ENCODE data around the gene TMEM59L.

TMEM59L gene

DNA sequence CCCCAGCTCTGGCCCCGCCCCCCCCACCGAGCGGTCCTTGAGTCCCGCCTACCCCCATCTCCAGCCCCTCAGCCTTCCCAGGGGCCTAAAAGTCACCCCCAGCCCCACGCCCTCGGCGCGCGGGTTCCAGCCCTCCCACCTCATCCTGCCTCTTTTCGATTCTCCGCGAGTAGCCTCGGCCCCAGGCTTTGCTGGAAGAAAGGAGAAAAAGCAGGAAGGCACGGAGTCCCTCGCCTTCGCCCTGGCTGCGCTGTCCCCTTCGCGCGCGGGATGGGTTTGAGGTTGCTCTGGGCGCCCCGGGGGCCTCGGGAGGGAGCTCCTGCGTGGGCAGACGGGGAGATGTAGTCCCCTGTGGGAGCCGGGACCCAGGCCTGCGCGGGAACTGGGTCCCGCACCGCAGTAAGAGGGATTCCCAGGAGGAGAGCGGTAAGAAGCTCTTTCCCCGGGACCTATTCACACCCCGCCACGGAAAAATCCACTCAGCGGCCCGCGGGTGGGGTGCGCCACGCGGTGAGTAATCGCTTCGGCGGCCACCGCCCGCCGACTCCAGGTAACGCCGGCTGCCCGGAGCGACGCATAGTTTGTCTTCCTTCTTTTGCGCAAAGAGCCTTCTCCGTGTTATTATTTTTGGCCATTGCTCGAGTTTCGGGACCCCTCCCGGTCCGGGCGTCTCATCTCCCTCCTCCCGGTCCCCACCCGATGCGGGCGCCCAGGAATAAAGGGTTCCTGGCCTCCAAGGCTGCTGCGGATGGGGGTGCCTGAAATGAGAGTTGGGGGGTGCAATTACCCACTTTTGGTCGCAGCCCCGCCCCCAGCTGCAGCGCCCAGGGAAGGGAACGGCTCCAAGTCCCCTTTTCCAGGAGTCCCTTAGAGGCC, 5.2 kb upstream of the TMEM59L start:
- Histone ChIP-seq H3K27ac (peak overlapping the region in 2 of 21 experiments; percentile 8 to 33), H3K4me3 (peak overlapping the region in 1 of 7 experiments; percentile 4)

DNA sequence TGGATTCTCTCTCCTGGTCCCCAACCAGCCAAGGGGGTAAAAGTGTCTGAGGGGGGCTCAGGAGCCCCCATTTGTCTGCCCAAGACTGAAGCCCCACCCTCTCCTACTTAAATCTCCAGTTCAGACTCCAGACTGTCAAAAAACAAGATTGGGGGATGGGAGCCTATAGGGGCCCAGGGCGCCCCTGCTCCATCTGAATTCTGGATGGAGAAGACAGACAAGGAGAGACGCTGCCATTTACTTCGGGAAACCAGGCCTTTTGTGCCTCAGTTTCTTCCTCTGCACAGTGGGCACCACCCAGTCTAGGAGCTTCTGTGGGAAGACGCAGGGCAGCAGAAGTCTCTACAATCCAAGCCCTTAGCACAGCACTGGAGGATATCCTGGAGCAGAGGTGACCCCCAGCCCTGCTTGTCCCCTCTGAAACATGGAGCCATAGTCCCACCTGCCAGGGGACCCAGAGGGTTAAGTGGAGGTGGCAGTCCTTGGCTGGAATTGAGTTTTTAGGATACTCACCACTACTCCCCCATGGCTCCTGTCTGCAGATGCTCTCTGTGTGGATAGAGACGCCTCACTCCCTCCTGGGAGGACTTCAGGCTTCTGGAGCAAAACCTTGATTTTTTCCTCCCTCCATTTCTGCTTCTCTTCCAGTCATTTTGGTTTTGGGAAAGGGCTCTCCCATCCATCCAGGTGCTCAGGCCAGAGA, 4.4 kb upstream of the TMEM59L start:
- Histone ChIP-seq H3K27ac (no peak overlapping the region), H3K4me3 (no peak overlapping the region)

DNA sequence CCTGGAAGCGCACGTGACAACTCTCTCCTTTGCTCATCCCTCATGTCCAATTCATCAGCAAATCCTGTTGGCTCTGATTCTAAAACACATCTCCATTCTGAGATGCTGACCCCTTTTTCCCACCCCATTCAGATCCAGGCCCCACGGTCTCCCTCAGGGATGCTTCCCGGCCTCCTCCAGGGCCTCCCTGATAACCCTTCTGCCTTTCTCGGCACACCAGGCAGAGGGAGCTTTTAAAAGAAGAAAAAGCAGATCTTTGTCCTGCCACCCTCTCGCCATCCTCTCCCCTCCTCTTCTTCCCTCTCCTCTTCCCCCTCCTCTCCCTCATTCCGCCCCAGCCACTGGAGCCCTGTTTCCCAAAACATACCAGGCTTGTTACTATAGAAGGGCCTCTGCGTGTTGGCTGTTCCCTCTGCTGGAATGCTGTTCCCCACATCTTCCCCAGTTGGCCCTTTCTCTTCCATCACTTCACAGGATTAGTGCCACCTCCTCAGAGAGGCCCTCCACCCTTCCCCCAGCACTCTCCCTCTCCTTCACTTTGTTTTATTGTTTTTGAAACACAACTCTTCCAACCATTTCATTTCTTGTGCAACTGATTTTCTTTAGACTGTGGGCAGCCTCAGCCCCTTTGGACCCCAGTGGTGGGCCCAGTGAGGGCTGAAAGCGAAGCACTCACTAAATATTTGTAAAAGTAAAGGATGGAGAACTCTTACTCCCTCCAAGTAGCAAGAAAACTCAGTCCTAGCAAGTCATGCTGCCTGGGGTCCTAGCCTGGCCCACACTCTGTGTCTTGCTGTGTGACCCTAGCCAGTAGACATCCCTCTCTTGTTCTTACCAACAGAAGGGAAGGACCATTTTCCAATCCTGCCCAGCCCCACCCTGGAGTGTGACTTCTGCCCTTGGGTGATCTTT, 3.6 kb upstream of the TMEM59L start:
- no peak overlapping the region for H3K27ac ChIP-seq
- no peak overlapping the region for H3K4me3 ChIP-seq

DNA sequence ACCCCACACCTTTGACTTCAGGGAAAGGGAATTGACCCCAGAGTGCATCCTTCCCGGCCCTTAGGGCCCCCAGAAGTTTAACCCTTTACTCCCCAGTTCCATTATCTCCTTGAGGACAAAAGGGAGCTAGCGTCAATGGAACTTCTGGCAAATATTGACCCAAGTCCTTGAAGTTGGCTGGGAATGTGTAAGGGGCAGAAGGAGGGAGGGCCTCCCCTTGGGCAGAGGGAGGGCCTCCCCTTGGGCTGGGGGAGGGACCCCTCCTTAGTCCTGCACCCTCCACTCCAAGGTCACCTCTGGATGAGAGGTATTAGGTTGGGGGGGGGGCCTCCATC, 3.0 kb upstream of the TMEM59L start:
- Histone ChIP-seq H3K27ac (no peak overlapping the region), H3K4me3 (no peak overlapping the region)

DNA sequence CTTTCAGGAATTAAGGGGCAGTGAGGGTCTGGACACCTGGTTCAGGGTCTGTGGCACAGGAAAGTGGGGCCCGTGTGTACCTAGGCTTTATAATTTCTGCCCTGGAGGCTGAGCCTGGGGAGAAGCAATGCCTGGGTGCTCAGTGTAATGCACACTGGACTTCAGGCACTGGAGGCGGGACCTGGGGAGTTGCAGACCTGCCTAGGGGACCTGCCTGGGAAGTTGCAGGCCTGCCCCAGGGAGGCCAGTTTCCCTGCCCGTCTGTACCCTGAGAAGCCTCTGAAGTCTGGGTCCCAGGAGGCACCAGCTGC, 2.5 kb upstream of the TMEM59L start:
- H3K27ac ChIP-seq, result no peak overlapping the region
- H3K4me3 ChIP-seq, result no peak overlapping the region

DNA sequence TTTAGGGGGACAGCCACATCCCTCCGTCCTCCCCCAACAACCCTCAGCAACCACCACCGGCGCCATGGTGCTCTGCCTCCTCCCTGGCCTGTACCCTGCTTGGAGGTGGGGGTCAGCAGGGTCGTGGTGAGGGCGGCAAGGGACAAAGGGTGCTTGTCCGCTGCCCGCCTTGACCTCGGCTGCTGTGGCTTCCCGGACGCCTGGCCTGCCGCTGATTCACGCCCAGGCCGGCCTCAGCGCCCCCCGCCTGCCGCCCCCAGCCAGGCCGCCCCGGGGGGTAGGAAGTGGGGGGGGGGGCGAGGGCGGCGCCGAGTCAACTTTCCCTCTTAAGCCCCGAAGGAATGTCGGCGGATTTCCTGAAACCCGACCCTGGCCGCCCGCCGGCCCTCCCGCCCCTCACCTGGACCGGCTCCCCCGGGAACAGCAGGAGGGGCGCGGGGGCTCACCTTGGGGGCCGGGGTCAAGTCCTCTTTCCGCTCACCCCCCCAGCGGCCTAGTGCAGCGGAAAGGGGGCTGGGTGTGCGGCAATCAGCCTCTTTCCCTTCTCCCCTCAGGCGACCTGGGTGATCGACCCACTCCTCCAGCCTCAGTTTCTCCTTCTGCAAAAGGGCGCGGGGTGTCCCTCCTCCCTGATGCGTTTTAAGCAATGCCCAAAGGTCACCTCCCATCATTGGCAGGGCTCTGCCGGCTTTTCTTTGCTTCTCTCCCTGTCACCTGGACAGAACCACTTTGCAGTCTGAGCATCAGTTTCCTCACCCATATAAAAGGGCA, 1.9 kb upstream of the TMEM59L start:
- H3K4me3 ChIP-seq, result no peak overlapping the region
- H3K27ac ChIP-seq, result no peak overlapping the region

DNA sequence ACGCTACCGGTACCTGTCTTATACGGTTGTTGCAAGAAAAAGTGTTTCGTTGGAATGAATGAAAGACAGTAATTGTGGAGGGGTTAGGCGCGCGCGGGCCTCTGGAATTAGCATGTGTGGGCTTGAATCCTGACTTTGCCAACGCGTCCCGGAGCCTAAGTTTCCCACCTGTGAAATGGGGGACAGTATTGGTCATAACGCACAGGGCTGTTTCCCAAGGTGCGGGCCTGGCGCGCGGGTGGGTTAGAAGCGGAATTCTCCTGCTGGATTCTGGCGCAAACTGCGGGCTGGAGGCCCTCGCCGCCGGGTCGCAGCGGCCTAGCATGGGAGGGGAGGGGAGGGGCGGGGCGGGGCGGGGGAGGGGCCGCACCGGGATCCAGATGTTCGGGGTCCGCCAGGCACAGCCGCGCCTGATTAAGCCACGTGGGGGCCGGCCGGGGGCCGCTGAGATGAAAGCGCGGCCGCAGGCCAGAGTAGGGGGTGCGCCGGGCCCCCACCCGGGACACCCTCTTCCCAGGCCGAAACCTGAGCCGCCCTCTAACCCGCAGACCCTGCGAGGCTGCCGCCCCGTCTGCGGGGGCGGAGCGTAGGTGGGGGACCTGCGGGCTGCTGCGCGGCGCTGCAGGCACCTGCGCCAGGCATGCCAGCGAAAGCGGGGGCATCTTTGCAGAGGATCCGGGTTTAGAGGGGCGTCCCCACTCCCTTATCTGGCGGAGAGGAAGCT, 1.2 kb upstream of the TMEM59L start:
- Histone ChIP-seq H3K27ac (no peak overlapping the region), H3K4me3 (peak overlapping the region in 1 of 7 experiments; percentile 8)

DNA sequence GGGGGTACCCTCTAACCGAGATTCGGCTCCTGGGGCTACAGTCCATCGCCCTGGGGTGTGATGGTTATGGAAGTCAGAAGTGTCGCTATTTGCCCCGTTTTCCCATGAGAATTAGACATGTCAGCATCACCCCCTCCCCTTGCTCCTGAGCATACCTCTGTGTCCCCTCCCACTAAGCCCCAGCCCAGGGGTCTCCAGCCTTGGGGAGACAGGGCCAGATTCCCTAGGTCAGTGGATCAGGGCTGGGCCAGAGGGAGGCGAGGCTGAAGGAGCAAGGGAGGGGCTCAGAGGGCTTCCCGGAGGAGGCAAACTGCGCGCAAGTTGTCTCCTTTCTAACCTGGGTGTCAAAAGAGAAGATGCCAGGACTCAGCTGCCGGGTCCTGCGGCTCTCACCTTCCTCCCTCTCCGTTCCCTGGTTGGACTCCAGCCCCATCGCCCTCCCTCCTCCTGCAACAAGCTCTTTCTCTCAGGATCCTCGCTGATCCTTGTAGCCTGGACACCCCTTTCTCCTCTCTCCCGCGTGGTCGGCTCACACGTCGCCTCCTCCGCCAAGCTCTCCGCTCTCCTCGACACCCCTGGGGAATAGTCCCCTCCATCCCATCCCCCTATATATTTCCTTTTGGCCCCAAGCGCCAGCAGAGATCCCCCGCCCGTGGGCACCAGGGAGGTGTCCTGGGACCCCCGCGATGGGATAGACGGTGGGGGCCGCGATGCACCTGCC, 459 bp upstream of the TMEM59L start:
- Histone ChIP-seq H3K4me3 (peak overlapping the region in 6 of 7 experiments; percentile 11 to 40 (median 20)), H3K27ac (no peak overlapping the region)

DNA sequence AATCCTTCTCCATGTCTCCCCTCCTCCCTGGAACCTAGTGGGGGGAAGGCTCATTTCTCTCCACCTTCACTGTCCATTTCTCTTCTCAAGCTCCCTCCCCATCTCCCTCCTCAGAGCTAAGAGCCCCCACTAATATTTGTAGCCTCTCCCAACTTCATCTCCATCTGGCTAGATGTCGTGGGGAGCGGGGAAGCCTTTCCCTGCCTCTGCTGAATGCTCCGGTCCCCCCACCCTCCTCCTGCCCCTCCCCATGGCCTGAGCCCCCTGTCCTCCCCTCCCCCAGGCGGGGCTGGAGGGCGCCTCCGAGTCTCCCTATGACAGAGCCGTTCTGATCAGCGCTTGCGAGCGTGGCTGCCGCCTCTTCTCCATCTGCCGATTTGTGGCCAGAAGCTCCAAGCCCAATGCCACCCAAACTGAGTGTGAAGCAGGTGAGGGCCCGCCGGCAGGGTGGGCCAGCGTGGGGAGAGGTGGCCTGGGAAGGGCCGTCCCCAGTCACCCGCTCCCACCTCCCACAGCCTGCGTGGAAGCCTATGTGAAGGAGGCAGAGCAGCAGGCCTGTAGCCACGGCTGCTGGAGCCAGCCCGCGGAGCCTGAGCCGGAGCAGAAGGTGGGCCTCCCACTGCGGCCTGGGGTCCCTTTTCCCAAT, 1.0 kb downstream of the TMEM59L start:
- Histone ChIP-seq H3K4me3 (no peak overlapping the region), H3K27ac (no peak overlapping the region)

DNA sequence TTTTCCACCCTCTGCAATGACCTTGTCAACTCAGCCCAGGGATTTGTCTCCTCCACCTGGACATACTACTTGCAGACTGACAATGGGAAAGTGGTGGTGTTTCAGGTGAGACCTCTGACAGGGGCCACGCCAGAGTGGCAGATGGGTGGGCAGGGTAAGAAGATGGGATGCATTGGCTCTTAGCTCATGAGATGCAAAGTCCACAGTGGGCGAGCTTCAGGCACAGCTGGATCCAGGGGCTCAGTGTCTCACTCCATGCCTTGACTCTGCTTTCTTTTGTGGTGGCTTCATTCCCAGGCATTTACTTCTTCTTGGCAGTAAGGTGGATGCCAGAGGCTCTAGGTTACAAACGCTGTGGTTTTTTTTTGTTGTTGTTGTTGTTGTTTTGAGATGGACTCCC, 3.4 kb downstream of the TMEM59L start:
- Histone ChIP-seq H3K27ac (no peak overlapping the region), H3K4me3 (no peak overlapping the region)

DNA sequence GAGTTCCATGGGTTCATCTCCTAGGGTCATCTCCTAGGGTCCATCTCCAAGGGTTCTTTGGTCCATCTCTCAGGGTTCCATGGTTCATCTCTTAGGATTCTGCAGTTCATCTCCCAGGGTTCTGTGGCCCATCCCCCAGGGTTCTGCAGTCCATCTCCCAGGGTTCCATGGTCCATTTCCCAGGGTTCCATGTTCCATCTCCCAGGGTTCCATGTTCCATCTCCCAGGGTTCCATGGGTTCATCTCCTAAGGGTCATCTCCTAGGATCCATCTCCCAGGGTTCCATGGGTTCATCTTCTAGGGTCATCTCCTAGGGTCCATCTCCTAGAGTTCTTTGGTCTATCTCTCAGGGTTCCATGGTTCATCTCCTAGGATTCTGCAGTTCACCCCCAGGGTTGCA, 4.9 kb downstream of the TMEM59L start:
- no peak overlapping the region for H3K4me3 ChIP-seq

DNA sequence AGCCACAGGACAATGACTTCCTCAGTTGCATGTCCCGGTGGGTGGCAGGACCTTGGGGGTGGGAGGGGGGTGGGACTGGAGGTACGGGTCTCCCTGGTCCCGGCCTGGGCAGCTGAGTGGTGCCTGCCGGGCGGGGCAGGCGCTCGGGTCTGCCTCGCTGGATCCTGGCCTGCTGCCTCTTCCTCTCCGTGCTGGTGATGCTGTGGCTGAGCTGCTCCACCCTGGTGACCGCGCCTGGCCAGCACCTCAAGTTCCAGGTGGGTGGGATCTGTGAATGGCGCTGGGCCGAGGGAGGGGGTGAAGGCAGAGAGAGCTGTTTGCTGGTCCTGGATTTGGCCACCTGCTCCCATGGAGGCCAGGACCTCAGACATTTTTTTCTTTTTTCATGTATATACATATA, 5.6 kb downstream of the TMEM59L start:
- H3K27ac ChIP-seq, result no peak overlapping the region
- no peak overlapping the region for H3K4me3 ChIP-seq

More for the DNA sequence above, 4.9 kb downstream of the TMEM59L start:
- H3K27ac ChIP-seq, result no peak overlapping the region

DNA sequence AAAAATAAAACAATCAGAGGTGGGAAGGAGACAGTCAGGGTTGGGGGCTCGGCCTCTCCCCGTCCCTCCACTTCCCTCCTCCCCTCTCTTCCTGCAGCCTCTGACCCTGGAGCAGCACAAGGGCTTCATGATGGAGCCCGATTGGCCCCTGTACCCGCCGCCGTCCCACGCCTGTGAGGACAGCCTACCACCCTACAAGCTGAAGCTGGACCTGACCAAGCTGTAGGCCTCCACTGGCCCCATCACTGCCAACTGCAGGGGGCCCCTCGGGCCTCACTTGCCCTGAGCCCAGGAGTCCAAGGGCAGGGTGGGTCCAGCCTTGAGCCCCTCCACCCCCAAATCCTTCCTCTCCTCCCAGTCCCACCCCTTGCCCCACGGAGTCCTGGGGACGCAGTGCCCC, 7.6 kb downstream of the TMEM59L start:
- Histone ChIP-seq H3K27ac (no peak overlapping the region), H3K4me3 (no peak overlapping the region)

DNA sequence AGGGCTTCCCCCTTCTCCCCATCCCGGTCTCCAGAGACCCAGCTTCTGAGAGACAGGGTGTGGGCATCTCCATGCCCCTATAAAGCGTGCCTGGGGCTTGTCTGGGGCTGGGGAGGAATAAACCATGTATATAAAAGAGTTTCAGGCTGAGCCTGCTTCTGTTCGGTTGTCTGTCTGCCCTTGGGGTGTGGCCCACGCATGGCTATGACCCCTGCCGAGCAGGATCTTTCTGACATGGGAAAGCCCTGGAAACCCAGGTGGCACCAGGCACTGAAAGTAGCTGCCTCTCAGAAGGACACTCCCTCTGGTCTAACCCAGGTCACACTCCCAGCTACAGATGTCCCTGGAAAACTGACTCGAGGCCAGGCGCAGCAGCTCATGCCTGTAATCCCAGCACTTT, 8.2 kb downstream of the TMEM59L start:
- Histone ChIP-seq H3K4me3 (no peak overlapping the region), H3K27ac (no peak overlapping the region)

DNA sequence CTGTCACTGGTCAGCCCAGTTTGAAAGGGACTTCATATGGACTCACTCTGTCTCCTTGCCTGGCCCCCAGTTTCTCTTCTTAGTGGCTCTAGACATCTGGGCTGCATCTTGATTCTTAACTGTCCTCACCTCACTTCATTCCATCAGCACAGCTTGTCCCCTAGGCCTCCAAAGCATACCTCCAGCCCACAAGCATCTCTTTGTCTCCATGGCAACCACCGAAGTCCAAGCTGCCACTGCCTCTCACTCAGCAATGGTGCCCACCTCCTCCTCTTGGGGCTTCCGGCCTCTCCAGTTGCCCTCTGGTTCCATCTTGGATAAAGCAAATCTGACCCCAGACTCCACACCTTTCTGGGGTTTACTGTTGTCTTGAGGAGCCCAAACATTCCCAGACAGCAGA, 14.2 kb downstream of the TMEM59L start:
- no peak overlapping the region for H3K4me3 ChIP-seq
- H3K27ac ChIP-seq, result no peak overlapping the region

DNA sequence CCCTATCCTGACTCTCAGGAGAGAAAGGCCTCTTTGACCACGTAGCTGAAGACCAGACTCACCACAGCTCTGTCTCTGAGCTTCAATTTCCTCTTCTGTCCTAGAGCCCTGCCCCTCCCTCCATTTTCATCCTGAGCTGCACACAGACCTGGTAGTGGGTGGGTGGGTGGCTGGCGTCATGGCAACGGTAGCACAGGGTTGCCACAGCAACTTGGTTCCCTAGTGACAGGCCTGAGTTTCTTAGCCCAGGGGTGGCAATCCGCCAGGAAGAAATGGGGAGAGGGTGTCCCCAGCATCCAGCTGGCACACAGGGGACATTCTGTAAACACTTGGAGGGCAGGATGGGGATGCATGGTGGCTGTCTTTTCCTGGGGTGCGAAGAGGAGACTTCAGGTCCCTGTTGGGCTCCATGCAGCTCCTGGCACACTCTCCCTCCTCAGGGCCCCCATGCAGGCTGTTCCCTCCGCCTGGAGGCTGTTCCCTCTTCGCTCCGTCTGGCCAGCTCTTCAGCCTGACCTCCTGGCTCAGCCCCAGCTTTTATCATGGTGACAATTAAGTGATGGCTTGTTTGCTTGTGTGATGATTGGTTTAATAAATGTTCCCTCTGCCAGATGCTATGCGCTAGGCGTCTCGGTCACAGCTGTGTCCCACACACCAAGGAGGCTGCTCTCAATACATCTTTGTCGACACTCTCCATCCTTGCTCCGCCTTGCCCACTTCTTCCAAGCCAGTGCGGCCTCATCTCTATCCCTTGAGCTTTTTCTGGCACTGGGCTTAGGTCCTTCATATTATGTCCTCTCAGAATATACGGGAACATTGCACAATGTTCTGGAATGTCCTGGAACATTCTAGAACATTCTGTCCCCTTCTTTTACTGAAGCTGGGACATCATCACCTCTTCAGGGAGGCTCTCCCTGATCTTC, 16.8 kb downstream of the TMEM59L start:
- Histone ChIP-seq H3K4me3 (no peak overlapping the region), H3K27ac (no peak overlapping the region)

DNA sequence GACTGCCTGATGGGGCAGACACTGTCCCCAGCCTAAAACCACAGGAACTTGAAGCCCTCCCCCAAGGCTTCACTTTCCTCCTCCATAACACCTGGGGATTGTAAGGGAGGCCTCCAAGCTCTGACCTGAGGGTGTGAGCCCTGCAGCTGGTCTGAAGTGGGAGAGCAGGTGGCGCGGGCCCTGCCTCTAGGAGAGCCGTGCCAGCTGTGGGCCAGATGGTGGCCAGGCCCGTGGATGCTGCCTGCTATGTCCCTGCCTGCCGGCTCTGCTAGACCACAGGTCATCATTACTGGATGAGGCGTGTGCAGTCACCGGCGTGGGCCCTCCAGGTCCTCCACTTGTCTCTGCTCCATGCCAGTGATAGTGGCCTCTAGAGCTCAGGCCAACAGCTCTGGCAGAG, 20.7 kb downstream of the TMEM59L start:
- Histone ChIP-seq H3K4me3 (no peak overlapping the region), H3K27ac (no peak overlapping the region)
